NB4 (cell line): Measurements from ENCODE around the gene SLAMF6.

Source experiments
- MYC ChIP-seq: IDR thresholded peaks from 2 replicates; pipeline ENCODE4 v1.6.1; 2011; ENCODE audit warnings: low read depth, low read length
- TF ChIP-seq, protein P1 (sequence below): IDR thresholded peaks from one replicate; pipeline ENCODE4 v1.5.1; 2012; ENCODE audit warnings: low read depth, low read length
- TF ChIP-seq, protein P2 (sequence below): IDR thresholded peaks from 2 replicates; pipeline ENCODE4 v1.6.1; 2011; ENCODE audit warnings: low read depth, low read length

DNA sequence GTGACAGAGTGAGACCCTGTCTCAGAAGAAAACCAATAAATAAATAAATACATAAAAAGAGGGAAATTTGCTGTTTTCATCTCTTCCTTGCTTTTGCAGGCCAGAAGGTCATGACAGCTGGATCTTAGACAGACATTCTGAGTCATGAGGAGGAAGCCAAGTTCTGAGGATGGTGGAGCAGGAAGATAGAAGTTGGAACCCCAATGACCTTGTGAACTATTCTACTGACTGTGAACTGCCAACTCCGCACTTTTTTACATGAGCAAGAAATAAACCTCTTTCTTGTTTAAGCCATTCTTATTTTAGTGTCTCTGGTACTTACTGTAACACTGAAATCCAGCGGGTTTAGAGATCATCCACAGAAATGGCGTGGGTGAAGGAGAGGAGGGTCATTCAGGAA is 47.8 kb upstream of the SLAMF6 start:
- TF ChIP-seq, protein P1, sequence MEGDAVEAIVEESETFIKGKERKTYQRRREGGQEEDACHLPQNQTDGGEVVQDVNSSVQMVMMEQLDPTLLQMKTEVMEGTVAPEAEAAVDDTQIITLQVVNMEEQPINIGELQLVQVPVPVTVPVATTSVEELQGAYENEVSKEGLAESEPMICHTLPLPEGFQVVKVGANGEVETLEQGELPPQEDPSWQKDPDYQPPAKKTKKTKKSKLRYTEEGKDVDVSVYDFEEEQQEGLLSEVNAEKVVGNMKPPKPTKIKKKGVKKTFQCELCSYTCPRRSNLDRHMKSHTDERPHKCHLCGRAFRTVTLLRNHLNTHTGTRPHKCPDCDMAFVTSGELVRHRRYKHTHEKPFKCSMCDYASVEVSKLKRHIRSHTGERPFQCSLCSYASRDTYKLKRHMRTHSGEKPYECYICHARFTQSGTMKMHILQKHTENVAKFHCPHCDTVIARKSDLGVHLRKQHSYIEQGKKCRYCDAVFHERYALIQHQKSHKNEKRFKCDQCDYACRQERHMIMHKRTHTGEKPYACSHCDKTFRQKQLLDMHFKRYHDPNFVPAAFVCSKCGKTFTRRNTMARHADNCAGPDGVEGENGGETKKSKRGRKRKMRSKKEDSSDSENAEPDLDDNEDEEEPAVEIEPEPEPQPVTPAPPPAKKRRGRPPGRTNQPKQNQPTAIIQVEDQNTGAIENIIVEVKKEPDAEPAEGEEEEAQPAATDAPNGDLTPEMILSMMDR: no peak
- TF ChIP-seq, protein P2, sequence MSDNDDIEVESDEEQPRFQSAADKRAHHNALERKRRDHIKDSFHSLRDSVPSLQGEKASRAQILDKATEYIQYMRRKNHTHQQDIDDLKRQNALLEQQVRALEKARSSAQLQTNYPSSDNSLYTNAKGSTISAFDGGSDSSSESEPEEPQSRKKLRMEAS: no peak
- no peak for TF ChIP-seq MYC
